ENCODE data around the gene FUCA1.

FUCA1 gene

DNA sequence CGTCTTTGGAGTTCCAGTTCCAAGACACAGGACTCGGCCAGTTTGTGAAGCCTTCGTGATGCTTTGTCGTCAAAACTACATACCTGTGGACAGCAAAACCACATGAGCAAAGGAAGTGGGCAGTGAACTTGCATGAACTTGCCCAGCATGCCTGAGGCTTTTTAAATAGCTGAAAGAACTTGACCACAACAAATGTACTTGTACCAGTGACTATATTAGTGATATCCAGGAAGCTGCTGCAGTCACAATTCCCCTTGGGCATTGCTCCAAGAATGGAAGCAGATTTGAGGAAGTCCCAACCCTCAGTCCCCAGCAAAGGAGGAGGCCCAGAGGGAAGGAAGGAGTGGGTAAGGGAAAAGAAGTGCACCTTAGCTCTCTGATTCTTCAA is 2.6 kb downstream of the FUCA1 start:
- Histone ChIP-seq H3K9me3 (ENCODE audit: low read length) (no peaks in the 10 kb centered on the region), H4K20me1 (ENCODE audit: insufficient read depth, low read length) (no peaks in the 10 kb centered on the region), H3K4me3 (ENCODE audit: low read depth, low read length, poor library complexity, severe bottlenecking) (no peak overlapping the region), H2AFZ (ENCODE audit: low read length) (no peak overlapping the region), H3K4me2 (ENCODE audit: low read length) (no peak overlapping the region), H3K27me3 (ENCODE audit: insufficient read depth, low read length) (no peaks in the 10 kb centered on the region), H3F3A (ENCODE audit: insufficient read depth, low read length) (no peaks in the 10 kb centered on the region), H3K79me2 (ENCODE audit: insufficient read depth, low read length) (no peaks in the 10 kb centered on the region), H3K4me1 (ENCODE audit: insufficient read depth, low read length, severe bottlenecking) (peaks cover 38% of the 10 kb centered on the region), H3K36me3 (ENCODE audit: insufficient read depth, low read length) (peaks cover 46% of the 10 kb centered on the region), H3K9ac (ENCODE audit: low read length) (no peak overlapping the region), H3K9me2 (ENCODE audit: low read depth, low read length) (no peaks in the 10 kb centered on the region), H3K27ac (ENCODE audit: low read depth, low read length, poor library complexity, severe bottlenecking) (no peak overlapping the region)
- no peak for TF ChIP-seq EZH2 (IDR thresholded peaks at IDR 0.05; ENCODE audit: borderline replicate concordance, low read length)
- TF ChIP-seq, protein P1, sequence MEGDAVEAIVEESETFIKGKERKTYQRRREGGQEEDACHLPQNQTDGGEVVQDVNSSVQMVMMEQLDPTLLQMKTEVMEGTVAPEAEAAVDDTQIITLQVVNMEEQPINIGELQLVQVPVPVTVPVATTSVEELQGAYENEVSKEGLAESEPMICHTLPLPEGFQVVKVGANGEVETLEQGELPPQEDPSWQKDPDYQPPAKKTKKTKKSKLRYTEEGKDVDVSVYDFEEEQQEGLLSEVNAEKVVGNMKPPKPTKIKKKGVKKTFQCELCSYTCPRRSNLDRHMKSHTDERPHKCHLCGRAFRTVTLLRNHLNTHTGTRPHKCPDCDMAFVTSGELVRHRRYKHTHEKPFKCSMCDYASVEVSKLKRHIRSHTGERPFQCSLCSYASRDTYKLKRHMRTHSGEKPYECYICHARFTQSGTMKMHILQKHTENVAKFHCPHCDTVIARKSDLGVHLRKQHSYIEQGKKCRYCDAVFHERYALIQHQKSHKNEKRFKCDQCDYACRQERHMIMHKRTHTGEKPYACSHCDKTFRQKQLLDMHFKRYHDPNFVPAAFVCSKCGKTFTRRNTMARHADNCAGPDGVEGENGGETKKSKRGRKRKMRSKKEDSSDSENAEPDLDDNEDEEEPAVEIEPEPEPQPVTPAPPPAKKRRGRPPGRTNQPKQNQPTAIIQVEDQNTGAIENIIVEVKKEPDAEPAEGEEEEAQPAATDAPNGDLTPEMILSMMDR (IDR thresholded peaks at IDR 0.05; ENCODE audit: low read length): no peak

DNA sequence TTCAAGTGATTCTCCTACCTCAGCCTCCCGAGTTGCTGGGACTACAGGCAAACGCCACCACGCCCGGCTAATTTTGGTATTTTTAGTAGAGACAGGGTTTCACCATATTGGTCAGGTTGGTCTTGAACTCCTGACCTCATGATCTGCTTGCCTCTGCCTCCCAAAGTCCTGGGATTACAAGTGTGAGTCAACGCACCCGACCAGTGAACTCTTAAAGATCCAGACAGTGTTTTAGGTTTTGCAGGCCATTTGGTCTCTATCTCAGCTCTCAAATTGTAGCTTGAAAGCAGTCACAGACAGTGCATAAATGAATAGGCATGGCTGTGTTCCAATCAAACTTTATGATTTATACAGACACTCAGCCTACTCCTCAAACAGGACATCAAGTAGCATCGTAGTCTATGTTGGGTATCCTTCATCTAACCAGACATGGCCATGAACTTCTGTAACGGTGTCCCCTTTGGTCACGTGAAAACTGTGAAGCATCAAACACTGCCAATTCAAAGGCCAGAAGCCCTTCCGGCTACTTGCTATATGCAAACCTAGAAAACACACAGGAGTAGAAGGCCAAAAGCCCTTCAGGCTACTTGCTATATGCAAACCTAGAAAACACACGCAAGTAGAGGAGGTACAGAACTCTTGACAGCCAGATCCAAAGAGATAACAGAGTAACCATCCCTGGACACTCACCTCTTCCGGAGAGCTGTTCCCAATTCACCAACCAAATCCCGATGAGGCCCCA is 3.1 kb downstream of the FUCA1 start:
- no peak overlapping the region for H3K4me2 ChIP-seq (ENCODE audit: low read length)
- no peak overlapping the region for H3K27ac ChIP-seq (ENCODE audit: low read depth, low read length, poor library complexity, severe bottlenecking)
- TF ChIP-seq, protein P1 (IDR thresholded peaks at IDR 0.05; ENCODE audit: low read length): no peak
- no peak for TF ChIP-seq EZH2 (IDR thresholded peaks at IDR 0.05; ENCODE audit: borderline replicate concordance, low read length)
- H3K36me3 ChIP-seq (ENCODE audit: insufficient read depth, low read length): peaks cover 48% of the 10 kb centered on the region
- H3K9ac ChIP-seq (ENCODE audit: low read length): no peak overlapping the region
- H3K9me3 ChIP-seq (ENCODE audit: low read length): no peaks in the 10 kb centered on the region
- H3F3A ChIP-seq (ENCODE audit: insufficient read depth, low read length): no peaks in the 10 kb centered on the region
- H3K4me3 ChIP-seq (ENCODE audit: low read depth, low read length, poor library complexity, severe bottlenecking): no peak overlapping the region
- H3K4me1 ChIP-seq (ENCODE audit: insufficient read depth, low read length, severe bottlenecking): peaks cover 33% of the 10 kb centered on the region
- no peaks in the 10 kb centered on the region for H3K27me3 ChIP-seq (ENCODE audit: insufficient read depth, low read length)
- no peaks in the 10 kb centered on the region for H3K79me2 ChIP-seq (ENCODE audit: insufficient read depth, low read length)
- H2AFZ ChIP-seq (ENCODE audit: low read length): no peak overlapping the region
- H3K9me2 ChIP-seq (ENCODE audit: low read depth, low read length): no peaks in the 10 kb centered on the region
- H4K20me1 ChIP-seq (ENCODE audit: insufficient read depth, low read length): no peaks in the 10 kb centered on the region

DNA sequence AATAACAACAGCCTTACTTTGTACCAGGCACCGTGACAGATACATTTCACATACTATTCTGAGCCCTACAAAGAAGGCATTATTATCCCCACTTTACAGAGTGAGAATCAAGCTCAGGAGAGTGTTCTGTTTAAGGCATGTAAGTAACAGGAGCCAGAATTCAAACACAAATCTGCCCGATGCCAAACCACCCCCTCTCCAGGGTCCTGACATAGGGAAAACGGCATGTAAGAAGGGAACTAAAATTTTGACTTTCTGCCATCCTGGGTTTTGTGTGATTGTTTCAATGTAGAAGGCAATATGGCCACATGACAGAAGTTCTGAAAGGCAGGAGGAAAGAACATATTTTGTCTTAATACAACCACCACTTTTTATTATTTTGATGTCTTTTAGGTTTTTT is 5.5 kb downstream of the FUCA1 start:
- no peaks in the 10 kb centered on the region for H3K27me3 ChIP-seq (ENCODE audit: insufficient read depth, low read length)
- peaks cover 16% of the 10 kb centered on the region for H3K4me1 ChIP-seq (ENCODE audit: insufficient read depth, low read length, severe bottlenecking)
- peaks cover 68% of the 10 kb centered on the region for H3K36me3 ChIP-seq (ENCODE audit: insufficient read depth, low read length)
- no peaks in the 10 kb centered on the region for H3K9me3 ChIP-seq (ENCODE audit: low read length)
- H3K4me3 ChIP-seq (ENCODE audit: low read depth, low read length, poor library complexity, severe bottlenecking): no peak overlapping the region
- no peaks in the 10 kb centered on the region for H3F3A ChIP-seq (ENCODE audit: insufficient read depth, low read length)
- no peak overlapping the region for H3K27ac ChIP-seq (ENCODE audit: low read depth, low read length, poor library complexity, severe bottlenecking)
- TF ChIP-seq, protein P1 (IDR thresholded peaks at IDR 0.05; ENCODE audit: low read length): no peak
- no peak for TF ChIP-seq EZH2 (IDR thresholded peaks at IDR 0.05; ENCODE audit: borderline replicate concordance, low read length)
- H3K9me2 ChIP-seq (ENCODE audit: low read depth, low read length): no peaks in the 10 kb centered on the region
- H3K9ac ChIP-seq (ENCODE audit: low read length): no peak overlapping the region
- no peak overlapping the region for H2AFZ ChIP-seq (ENCODE audit: low read length)
- no peaks in the 10 kb centered on the region for H4K20me1 ChIP-seq (ENCODE audit: insufficient read depth, low read length)
- no peak overlapping the region for H3K4me2 ChIP-seq (ENCODE audit: low read length)
- H3K79me2 ChIP-seq (ENCODE audit: insufficient read depth, low read length): no peaks in the 10 kb centered on the region

All from OCI-LY1 (cell line).